Activated CD8-positive, alpha-beta memory T cell treated with anti-CD3 and anti-CD28 coated beads, Interleukin-2, amount 10 ng/mL, durations not matched to agents 7 days and 5 days (primary cell): ENCODE results near the gene SH3GL2. TPM values are rescaled to one million over a fixed set of nuclear protein-coding genes. Genes with fewer than 3 reads are reported as not detected.

Source experiments
- ATAC-seq: fragments of 150-1000 bp; cut with Tn5 transposase; one replicate; pipeline ENCODE4 v1.10.0; 2021; ENCODE audit warnings: moderate library complexity
- CTCF ChIA-PET: fragments of 350-600 bp; sonication (Branson Sonifier 250); formaldehyde crosslinking; loops from one replicate; lab custom pipeline; 2021; ENCODE audit warnings: antibody characterized with exemption; lab: Charles Lee
- DNase-seq: peaks from one replicate; pipeline ENCODE4 v3.0.0-alpha.2; 2020
- H3K27ac Mint-ChIP-seq: one replicate; pipeline ENCODE4 v1.8.0; 2021; ENCODE audit warnings: mild to moderate bottlenecking, mixed read lengths
- H3K27me3 Mint-ChIP-seq: one replicate; pipeline ENCODE4 v1.8.0; 2021; ENCODE audit warnings: mixed read lengths
- H3K36me3 Mint-ChIP-seq: one replicate; pipeline ENCODE4 v1.8.0; 2021; ENCODE audit warnings: mild to moderate bottlenecking, mixed read lengths
- H3K4me1 Mint-ChIP-seq: one replicate; pipeline ENCODE4 v1.8.0; 2021; ENCODE audit warnings: mixed read lengths
- H3K4me3 Mint-ChIP-seq: one replicate; pipeline ENCODE4 v1.8.0; 2021; ENCODE audit warnings: mild to moderate bottlenecking, moderate library complexity, mixed read lengths
- H3K9me3 Mint-ChIP-seq: one replicate; pipeline ENCODE4 v1.8.0; 2022; ENCODE audit warnings: low read depth, mixed read lengths
- total RNA-seq, 2 experiments: library from RNA; stranded (reverse); gene quantifications; one replicate each; pipeline ENCODE4 v1.2.3, GENCODE V29; 2021

Gene SH3GL2
- total RNA-seq, 2 experiments from 2014 or later: not detected

DNA sequence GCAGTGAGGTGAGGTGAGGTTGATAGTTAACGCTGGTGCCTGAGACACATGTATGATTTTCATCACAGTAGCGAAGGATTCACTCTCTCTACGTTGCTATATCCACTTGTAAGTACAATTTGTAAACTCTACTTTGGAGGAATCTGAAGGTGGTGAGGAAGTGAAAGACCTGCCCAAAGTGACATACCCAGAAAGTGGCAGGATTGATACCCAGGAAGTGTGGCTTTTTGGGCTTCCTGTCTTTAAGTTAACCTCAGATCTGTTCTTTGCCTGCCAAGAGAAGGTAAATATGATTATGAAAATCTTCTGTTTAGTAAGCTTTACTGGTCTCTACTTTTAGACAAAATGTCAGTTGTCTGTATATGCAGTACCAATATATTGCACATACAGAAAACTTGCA is 143.1 kb downstream of the SH3GL2 start:
- Mint-ChIP-seq H3K36me3 (no peaks in the 10 kb centered on the region), H3K4me3 (no peak overlapping the region), H3K9me3 (peaks cover 23% of the 10 kb centered on the region), H3K4me1 (peaks cover 5% of the 10 kb centered on the region), H3K27ac (no peak overlapping the region), H3K27me3 (no peaks in the 10 kb centered on the region)
- DNase-seq (no peak), ATAC-seq (no peak)
- CTCF ChIA-PET: no interaction called here

DNA sequence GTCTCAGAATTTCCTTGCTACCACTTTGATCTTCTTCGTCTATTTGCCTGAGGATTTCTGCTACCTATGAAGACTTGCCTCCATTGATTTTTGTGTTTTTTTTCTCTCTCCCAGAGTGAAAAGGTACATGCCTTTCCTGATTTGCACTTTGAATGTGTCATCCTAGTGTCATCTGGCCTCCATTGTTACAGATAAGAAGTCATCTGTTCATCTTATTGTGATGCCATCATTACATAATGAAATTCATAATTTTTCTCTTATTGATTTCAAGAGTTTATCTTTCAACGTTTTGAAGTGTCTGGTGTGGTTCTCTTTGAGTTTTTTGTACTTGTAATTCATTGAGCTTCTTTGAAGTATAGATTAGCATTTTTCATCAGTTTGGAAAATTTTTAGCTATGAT is 144.8 kb downstream of the SH3GL2 start:
- CTCF ChIA-PET: no interaction called here
- Mint-ChIP-seq H3K27ac (no peak overlapping the region), H3K4me1 (peaks cover 5% of the 10 kb centered on the region), H3K36me3 (no peaks in the 10 kb centered on the region), H3K9me3 (peaks cover 23% of the 10 kb centered on the region), H3K4me3 (no peak overlapping the region), H3K27me3 (no peaks in the 10 kb centered on the region)
- DNase-seq: no peak
- ATAC-seq: no peak

DNA sequence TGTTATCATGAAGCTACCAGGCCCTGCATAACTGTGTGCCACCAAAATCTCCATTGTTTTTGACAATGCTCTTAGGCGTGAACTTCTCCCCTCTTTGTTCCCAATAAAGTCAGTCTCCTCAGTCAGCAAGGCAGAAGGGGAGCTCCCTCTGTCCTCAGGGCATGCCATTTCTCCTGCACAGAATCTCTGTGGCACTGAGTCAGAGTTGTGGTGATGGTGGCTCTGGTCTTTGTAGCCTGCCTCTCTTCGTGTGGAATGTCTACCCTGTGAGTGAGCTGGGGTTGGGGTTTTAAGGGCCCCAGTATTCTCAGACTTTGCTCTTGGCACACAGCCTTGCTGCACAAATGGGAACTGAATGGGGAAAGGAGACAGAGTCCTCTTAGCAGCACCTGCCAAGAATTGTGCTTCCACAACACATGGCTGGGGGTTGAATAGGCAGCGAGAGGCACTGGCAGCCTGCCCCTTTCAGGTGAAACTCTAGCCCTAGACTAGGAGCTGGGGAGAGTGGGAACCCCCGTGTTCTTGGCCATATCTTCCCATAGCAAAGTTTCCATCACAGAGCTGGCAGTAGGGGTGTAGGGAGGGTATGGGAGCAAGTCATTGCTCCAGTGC is 146.6 kb downstream of the SH3GL2 start:
- DNase-seq (no peak), ATAC-seq (no peak)
- peaks cover 5% of the 10 kb centered on the region for H3K4me1 Mint-ChIP-seq
- no peaks in the 10 kb centered on the region for H3K27me3 Mint-ChIP-seq
- H3K4me3 Mint-ChIP-seq: no peak overlapping the region
- no peak overlapping the region for H3K27ac Mint-ChIP-seq
- H3K9me3 Mint-ChIP-seq: peaks cover 20% of the 10 kb centered on the region
- no peaks in the 10 kb centered on the region for H3K36me3 Mint-ChIP-seq
- CTCF ChIA-PET: no interaction called here

DNA sequence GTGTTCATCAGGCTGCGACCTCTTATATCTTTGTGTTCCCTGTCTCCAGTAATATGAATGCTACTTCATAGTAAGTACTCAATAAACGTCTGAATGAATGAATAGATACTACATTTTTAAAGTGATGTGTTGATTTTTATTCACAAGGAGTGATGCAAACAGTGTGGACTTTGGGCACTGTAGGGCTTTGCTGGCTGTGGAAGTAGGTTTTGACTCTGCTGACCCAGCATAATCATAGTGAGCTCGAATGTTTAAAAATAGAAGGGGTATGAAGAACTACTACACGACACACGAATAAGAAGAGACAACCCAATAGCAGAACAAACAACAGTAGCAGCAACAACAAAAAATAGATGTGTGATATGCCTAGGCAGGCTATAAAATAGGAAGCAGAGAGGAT is 147.4 kb downstream of the SH3GL2 start:
- DNase-seq (no peak), ATAC-seq (no peak)
- Mint-ChIP-seq H3K27ac (no peak overlapping the region), H3K4me1 (peaks cover 5% of the 10 kb centered on the region), H3K27me3 (no peaks in the 10 kb centered on the region), H3K9me3 (peaks cover 20% of the 10 kb centered on the region), H3K4me3 (no peak overlapping the region), H3K36me3 (no peaks in the 10 kb centered on the region)
- CTCF ChIA-PET: no interaction called here

DNA sequence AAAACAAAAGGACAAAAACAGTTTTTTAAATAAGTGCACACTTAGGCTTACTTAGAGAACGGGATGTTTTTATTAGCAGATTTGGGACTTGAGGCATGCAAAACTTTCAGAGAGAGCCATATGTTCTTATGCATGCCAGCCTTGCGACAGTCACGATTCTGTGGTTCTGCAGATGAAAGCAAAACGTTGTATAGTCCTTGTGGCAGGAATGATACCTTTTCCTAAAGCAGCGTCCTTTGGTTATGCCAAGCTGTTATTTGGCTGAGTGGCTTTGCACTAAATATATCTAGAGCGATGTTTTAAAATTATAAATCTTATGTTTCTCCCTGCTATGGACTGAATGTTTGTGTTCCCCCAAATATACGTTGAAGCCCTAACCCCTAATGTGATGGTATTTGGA is 152.0 kb downstream of the SH3GL2 start:
- CTCF ChIA-PET: no interaction called here
- Mint-ChIP-seq H3K27me3 (no peaks in the 10 kb centered on the region), H3K27ac (no peak overlapping the region), H3K4me1 (no peaks in the 10 kb centered on the region), H3K4me3 (no peak overlapping the region), H3K9me3 (peaks cover 6% of the 10 kb centered on the region), H3K36me3 (no peaks in the 10 kb centered on the region)
- ATAC-seq (no peak), DNase-seq (no peak)

DNA sequence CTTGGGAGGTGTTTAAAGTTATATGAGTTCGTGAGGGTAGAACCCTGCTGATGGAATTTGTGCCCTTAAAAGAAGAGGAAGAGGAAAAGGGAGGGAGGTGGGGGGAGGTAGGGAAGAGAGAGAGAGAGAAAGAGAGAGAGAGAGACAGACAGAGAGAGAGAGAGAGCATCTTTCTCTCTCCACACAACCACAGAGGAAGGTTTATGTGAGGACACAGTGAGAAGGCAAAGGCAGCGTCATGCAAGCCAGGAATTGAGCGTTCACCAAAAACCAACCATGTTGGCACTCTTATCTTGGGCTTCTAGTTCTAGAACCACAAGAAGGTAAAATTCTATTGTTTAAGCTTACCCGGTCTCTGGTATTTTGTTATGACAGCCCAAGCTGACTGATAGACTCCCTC is 152.4 kb downstream of the SH3GL2 start:
- DNase-seq (no peak), ATAC-seq (no peak)
- H3K9me3 Mint-ChIP-seq: peaks cover 3% of the 10 kb centered on the region
- H3K36me3 Mint-ChIP-seq: no peaks in the 10 kb centered on the region
- H3K4me3 Mint-ChIP-seq: no peak overlapping the region
- H3K27me3 Mint-ChIP-seq: no peaks in the 10 kb centered on the region
- no peak overlapping the region for H3K27ac Mint-ChIP-seq
- H3K4me1 Mint-ChIP-seq: no peaks in the 10 kb centered on the region
- CTCF ChIA-PET: no interaction called here

DNA sequence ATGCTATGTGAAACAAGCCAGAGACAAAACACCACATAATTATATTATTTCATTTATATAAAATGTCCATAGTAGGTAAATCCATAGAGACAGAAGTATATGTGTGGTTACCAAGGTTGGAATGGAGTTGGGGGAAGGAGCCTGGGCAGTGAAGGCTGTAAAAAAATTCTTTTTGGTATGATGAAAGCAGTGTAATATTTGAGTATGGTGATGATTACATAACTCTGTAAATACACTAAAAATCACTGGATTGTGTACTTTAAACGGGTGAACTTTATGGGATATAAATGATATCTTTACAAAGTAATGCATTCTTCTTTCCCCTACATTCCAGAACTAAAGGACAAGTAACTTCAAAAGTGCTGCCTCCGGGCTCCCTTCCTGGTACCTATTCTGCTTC is 155.8 kb downstream of the SH3GL2 start:
- no peak overlapping the region for H3K27ac Mint-ChIP-seq
- CTCF ChIA-PET: no interaction called here
- no peaks in the 10 kb centered on the region for H3K27me3 Mint-ChIP-seq
- H3K4me1 Mint-ChIP-seq: no peaks in the 10 kb centered on the region
- DNase-seq (no peak), ATAC-seq (no peak)
- no peaks in the 10 kb centered on the region for H3K36me3 Mint-ChIP-seq
- no peaks in the 10 kb centered on the region for H3K9me3 Mint-ChIP-seq
- H3K4me3 Mint-ChIP-seq: no peak overlapping the region

DNA sequence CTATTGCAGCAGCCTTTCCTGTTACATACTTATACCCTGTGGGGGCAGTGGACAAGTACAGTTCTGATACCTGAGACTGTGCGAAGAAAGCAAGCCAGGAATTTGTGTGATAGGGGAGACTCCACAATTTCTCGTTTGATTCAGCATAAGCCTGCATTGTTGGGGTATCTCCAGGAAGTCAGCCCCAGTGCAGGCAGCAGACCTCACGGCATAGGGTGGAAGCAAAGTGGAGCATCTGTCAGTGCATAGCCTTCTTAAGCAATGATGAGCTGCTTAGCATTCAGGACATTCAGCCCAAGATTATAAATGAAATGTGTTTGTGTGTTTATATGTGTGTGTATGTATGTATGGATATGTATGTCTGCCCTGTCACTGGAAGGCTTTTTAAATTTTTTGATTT is 157.0 kb downstream of the SH3GL2 start:
- H3K4me1 Mint-ChIP-seq: no peaks in the 10 kb centered on the region
- no peak for DNase-seq
- no peaks in the 10 kb centered on the region for H3K9me3 Mint-ChIP-seq

DNA sequence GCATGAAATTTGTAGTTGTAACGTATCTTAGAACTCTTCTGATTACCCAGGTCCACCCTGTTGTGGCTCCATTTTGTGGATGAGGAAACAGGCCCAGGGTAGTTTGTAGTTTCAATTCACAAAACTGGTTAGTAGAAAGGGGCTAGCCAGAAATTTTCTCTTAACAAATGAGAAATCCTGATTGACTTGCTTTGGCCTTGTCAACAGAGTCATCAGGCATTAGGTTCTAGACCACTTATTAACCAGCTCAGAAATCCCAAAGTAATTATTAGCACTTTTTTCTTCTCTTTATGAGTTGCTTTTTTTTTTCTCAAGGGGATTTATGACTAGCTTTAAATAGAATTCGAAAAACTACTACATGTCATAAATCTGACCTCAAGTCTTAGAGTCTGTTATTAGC is 160.2 kb downstream of the SH3GL2 start:
- no peaks in the 10 kb centered on the region for H3K9me3 Mint-ChIP-seq
- DNase-seq (no peak), ATAC-seq (no peak)
- CTCF ChIA-PET: no interaction called here
- H3K27me3 Mint-ChIP-seq: no peaks in the 10 kb centered on the region
- no peak overlapping the region for H3K4me3 Mint-ChIP-seq
- H3K27ac Mint-ChIP-seq: no peak overlapping the region
- H3K4me1 Mint-ChIP-seq: no peaks in the 10 kb centered on the region
- H3K36me3 Mint-ChIP-seq: no peaks in the 10 kb centered on the region

More for the DNA sequence above, 157.0 kb downstream of the SH3GL2 start:
- Mint-ChIP-seq H3K4me3 (no peak overlapping the region), H3K36me3 (no peaks in the 10 kb centered on the region), H3K27me3 (no peaks in the 10 kb centered on the region), H3K27ac (no peak overlapping the region)
- ATAC-seq: no peak
- CTCF ChIA-PET: no interaction called here

DNA sequence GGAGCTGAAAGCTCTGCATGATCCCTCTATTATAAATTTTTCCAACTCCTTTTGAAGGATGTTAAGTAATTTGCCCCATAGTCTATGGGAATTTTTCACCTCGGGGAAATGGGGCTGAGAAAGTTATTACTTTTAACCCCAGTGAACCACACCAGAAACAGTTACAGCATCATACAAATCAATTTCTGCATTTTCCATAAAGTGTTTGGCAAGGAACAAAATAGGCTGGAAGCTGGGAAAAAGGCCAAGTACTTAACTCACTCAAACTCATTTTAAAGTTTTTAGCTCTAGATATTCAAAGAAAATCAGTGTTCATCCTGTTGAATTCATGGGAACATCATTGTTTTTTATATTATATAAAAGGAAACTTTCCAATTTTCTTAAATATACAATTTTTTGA is 160.9 kb downstream of the SH3GL2 start:
- Mint-ChIP-seq H3K36me3 (no peaks in the 10 kb centered on the region), H3K4me1 (no peaks in the 10 kb centered on the region), H3K9me3 (no peaks in the 10 kb centered on the region), H3K27me3 (no peaks in the 10 kb centered on the region), H3K27ac (no peak overlapping the region), H3K4me3 (no peak overlapping the region)
- no peak for ATAC-seq
- DNase-seq: no peak
- CTCF ChIA-PET: no interaction called here

DNA sequence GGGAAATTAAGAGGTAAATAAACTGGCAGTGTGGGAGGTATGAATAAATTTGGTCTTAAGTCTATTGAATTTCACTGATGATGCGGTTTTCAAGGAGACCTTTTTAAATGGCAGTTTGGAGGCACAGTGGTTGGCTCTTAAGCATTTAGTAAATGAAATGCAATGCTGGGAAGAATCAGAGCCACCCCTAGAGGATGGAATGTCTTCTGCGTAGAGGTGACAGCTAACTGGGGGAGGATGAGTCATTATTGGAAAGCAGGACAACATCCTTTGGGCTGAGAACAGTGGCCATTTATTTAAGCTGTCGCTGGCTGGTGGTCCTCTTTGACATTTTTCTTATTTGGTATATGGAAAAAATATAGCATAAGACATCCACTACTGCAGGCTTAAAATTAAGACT is 163.2 kb downstream of the SH3GL2 start:
- Mint-ChIP-seq H3K27ac (no peak overlapping the region), H3K9me3 (no peaks in the 10 kb centered on the region), H3K4me1 (no peaks in the 10 kb centered on the region), H3K27me3 (no peaks in the 10 kb centered on the region), H3K4me3 (no peak overlapping the region), H3K36me3 (no peaks in the 10 kb centered on the region)
- DNase-seq (no peak), ATAC-seq (no peak)
- CTCF ChIA-PET: no interaction called here

DNA sequence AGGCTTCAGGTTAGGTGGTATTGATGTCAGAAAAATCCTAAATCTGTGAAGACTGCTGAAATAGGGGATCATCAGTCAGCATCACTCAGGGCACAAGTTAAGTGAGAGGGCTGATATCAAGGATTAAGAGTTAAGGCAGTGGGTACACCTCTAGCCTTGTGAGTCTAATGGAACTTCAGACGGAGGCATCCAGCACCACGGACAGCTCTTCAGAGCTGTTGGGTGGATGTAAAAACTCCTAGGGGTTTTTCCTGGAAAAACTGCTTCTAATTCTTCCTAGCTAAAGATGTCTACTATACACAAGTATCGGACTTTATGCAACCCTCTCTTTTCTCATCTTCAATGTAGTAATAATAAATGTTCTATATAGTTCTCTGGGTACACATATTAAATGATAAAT is 165.9 kb downstream of the SH3GL2 start:
- CTCF ChIA-PET: no interaction called here
- Mint-ChIP-seq H3K27me3 (no peaks in the 10 kb centered on the region), H3K36me3 (no peaks in the 10 kb centered on the region), H3K4me1 (no peaks in the 10 kb centered on the region), H3K4me3 (no peak overlapping the region), H3K27ac (no peak overlapping the region), H3K9me3 (peaks cover 2% of the 10 kb centered on the region)
- ATAC-seq: no peak
- no peak for DNase-seq

DNA sequence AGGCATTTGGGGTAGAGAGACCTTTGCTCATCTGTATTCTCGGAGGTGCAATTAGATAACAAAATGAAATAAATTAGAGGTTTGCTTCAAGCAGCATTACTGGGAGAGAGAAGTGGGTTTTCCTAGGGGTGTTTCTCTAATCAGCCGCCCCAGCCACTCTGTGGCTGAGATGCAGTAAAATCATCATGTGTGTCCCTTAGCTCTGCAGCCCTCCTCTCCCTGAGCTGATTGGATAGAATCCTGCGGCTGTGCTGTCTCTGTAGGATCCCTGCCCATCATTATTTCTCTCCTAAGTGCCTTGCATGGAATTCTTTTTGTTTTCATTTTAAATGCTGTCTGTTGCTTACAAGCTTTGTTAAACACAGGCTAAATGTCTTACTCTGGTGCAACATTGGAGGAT is 171.4 kb downstream of the SH3GL2 start:
- Mint-ChIP-seq H3K4me1 (no peaks in the 10 kb centered on the region), H3K4me3 (no peak overlapping the region), H3K27me3 (no peaks in the 10 kb centered on the region), H3K36me3 (no peaks in the 10 kb centered on the region), H3K27ac (no peak overlapping the region), H3K9me3 (peaks cover 2% of the 10 kb centered on the region)
- CTCF ChIA-PET: no interaction called here
- no peak for DNase-seq
- no peak for ATAC-seq

DNA sequence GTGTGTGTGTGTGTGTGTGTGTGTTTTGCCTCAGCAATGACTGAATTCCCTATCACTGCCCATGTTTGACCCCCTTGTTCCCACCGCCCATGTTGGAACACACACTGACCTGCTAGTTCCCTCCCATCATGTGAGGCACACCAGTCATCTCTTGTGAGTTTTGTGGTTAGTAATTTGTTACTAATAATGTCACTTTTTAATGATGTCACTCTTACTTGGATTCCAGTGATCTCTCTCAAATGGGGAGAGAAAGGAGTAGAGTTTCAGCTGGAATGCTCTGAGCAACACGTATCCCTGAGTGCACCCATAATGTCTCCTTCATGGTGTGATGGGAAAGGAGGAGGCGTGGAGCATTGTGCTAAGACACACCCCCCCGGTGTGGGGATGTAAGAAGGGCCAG is 172.6 kb downstream of the SH3GL2 start:
- Mint-ChIP-seq H3K4me1 (no peaks in the 10 kb centered on the region), H3K36me3 (no peaks in the 10 kb centered on the region), H3K4me3 (no peak overlapping the region), H3K27me3 (no peaks in the 10 kb centered on the region), H3K9me3 (peaks cover 2% of the 10 kb centered on the region), H3K27ac (no peak overlapping the region)
- no peak for DNase-seq
- CTCF ChIA-PET: no interaction called here
- no peak for ATAC-seq

DNA sequence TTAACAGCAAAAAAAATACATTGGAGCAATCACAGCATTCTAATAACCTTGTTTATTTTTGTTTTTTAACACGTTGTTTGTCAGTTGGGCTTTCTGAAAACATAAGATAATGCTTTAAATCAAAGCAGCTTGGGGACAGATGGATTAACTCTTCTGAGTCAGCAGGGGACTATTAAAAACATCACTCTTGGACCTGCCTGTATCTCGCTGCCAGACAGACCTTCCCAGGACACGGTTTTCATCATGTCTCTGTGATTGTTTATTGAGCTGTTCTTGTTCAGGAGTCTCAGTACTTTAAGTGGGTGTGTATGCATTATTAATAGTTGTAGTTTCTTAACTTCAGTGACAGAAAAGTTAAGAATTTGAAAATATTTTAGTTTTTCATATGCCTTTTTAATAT is 173.2 kb downstream of the SH3GL2 start:
- Mint-ChIP-seq H3K27ac (no peak overlapping the region), H3K36me3 (no peaks in the 10 kb centered on the region), H3K9me3 (peaks cover 2% of the 10 kb centered on the region), H3K4me3 (no peak overlapping the region), H3K4me1 (no peaks in the 10 kb centered on the region), H3K27me3 (no peaks in the 10 kb centered on the region)
- CTCF ChIA-PET: no interaction called here
- ATAC-seq (no peak), DNase-seq (no peak)
